ENCODE results near the gene SART1.

SART1 gene

GRCh38 chr11:65942531-65942930 is 19.0 kb upstream of the SART1 start:
- Histone ChIP-seq H3K4me1 (ENCODE audit: low read length) (0 out of 2 replicates have a peak, but pooled peaks cover 4% of the 10 kb centered on the region), H3F3A (ENCODE audit: insufficient read depth, low read length) (no peaks in the 10 kb centered on the region), H3K27me3 (replicated peaks; ENCODE audit: insufficient read depth, low read length) (no peaks in the 10 kb centered on the region), H3K9ac (ENCODE audit: low read length) (no peak overlapping the region), H3K9me2 (replicated peaks; ENCODE audit: insufficient read depth, low read length) (no peaks in the 10 kb centered on the region), H3K9me3 (replicated peaks; ENCODE audit: insufficient read depth, low read length) (no peaks in the 10 kb centered on the region), H3K4me3 (ENCODE audit: low read length) (no peak overlapping the region), H3K4me2 (ENCODE audit: low read depth, low read length) (no peak overlapping the region), H3K27ac (ENCODE audit: low read length) (no peak overlapping the region), H3K79me2 (ENCODE audit: low read length) (no peaks in the 10 kb centered on the region), H2AFZ (ENCODE audit: low read length) (no peak overlapping the region), H3K36me3 (replicated peaks; ENCODE audit: insufficient read depth, low read length) (no peaks in the 10 kb centered on the region), H4K20me1 (ENCODE audit: insufficient read depth, low read length) (no peaks in the 10 kb centered on the region)
- no peak for DNase-seq
- TF ChIP-seq CTCF (IDR thresholded peaks at IDR 0.05; ENCODE audit: low read length), result no peak
- no peak for TF ChIP-seq EZH2 (optimal IDR thresholded peaks at IDR 0.05; ENCODE audit: low read depth, low read length)
- TF ChIP-seq EZH2phosphoT487 (IDR thresholded peaks at IDR 0.05; ENCODE audit: low read length), result no peak

- no peak for TF ChIP-seq EZH2phosphoT487 (IDR thresholded peaks at IDR 0.05; ENCODE audit: low read length)
- TF ChIP-seq EZH2 (optimal IDR thresholded peaks at IDR 0.05; ENCODE audit: low read depth, low read length), result no peak
- no peak for TF ChIP-seq CTCF (IDR thresholded peaks at IDR 0.05; ENCODE audit: low read length)
- H3K79me2 ChIP-seq (ENCODE audit: low read length), result no peaks in the 10 kb centered on the region
Measured at GRCh38 chr11:65944191-65944590, 17.3 kb upstream of the SART1 start.

GRCh38 chr11:65944767-65945166 is 16.8 kb upstream of the SART1 start:
- Histone ChIP-seq H3K4me3 (ENCODE audit: low read length) (no peak overlapping the region), H2AFZ (ENCODE audit: low read length) (no peak overlapping the region), H3K27ac (ENCODE audit: low read length) (no peak overlapping the region), H3F3A (ENCODE audit: insufficient read depth, low read length) (no peaks in the 10 kb centered on the region), H3K36me3 (replicated peaks; ENCODE audit: insufficient read depth, low read length) (no peaks in the 10 kb centered on the region), H3K79me2 (ENCODE audit: low read length) (no peaks in the 10 kb centered on the region), H3K9me2 (replicated peaks; ENCODE audit: insufficient read depth, low read length) (no peaks in the 10 kb centered on the region), H3K27me3 (replicated peaks; ENCODE audit: insufficient read depth, low read length) (no peaks in the 10 kb centered on the region), H3K9me3 (replicated peaks; ENCODE audit: insufficient read depth, low read length) (no peaks in the 10 kb centered on the region), H3K4me1 (ENCODE audit: low read length) (0 out of 2 replicates have a peak, but pooled peaks cover 4% of the 10 kb centered on the region), H4K20me1 (ENCODE audit: insufficient read depth, low read length) (no peaks in the 10 kb centered on the region), H3K9ac (ENCODE audit: low read length) (no peak overlapping the region), H3K4me2 (ENCODE audit: low read depth, low read length) (no peak overlapping the region)
- TF ChIP-seq EZH2phosphoT487 (IDR thresholded peaks at IDR 0.05; ENCODE audit: low read length) (no peak), CTCF (IDR thresholded peaks at IDR 0.05; ENCODE audit: low read length) (no peak), EZH2 (optimal IDR thresholded peaks at IDR 0.05; ENCODE audit: low read depth, low read length) (no peak)
- DNase-seq, result no peak

More at GRCh38 chr11:65944191-65944590, 17.3 kb upstream of the SART1 start:
- no peaks in the 10 kb centered on the region for H3F3A ChIP-seq (ENCODE audit: insufficient read depth, low read length)
- H3K36me3 ChIP-seq (replicated peaks; ENCODE audit: insufficient read depth, low read length), result no peaks in the 10 kb centered on the region
- no peaks in the 10 kb centered on the region for H3K9me2 ChIP-seq (replicated peaks; ENCODE audit: insufficient read depth, low read length)
- H3K9ac ChIP-seq (ENCODE audit: low read length), result no peak overlapping the region
- DNase-seq, result no peak
- H3K4me3 ChIP-seq (ENCODE audit: low read length), result no peak overlapping the region
- no peak overlapping the region for H3K27ac ChIP-seq (ENCODE audit: low read length)
- H3K27me3 ChIP-seq (replicated peaks; ENCODE audit: insufficient read depth, low read length), result no peaks in the 10 kb centered on the region
- no peaks in the 10 kb centered on the region for H3K9me3 ChIP-seq (replicated peaks; ENCODE audit: insufficient read depth, low read length)
- no peaks in the 10 kb centered on the region for H4K20me1 ChIP-seq (ENCODE audit: insufficient read depth, low read length)
- H2AFZ ChIP-seq (ENCODE audit: low read length), result no peak overlapping the region
- H3K4me2 ChIP-seq (ENCODE audit: low read depth, low read length), result no peak overlapping the region
- 0 out of 2 replicates have a peak, but pooled peaks cover 4% of the 10 kb centered on the region for H3K4me1 ChIP-seq (ENCODE audit: low read length)
